MCF 10A (cell line): ENCODE measurements around the gene DMXL2. TPM values are rescaled to one million over a fixed set of nuclear protein-coding genes. Genes with fewer than 3 reads are reported as not detected.

ENCODE experiments used
- BruUV-seq: library from RNA; stranded (reverse); fragments of 400-500 nt; replicated peaks from 2 replicates; lab custom pipeline; 2021; lab: Mats Ljungman, UMichigan
- CTCF ChIA-PET: fragments of 300-600 bp; sonication (Branson Sonifier 250); formaldehyde crosslinking; extraction: SDS; loops from one replicate; lab custom pipeline; 2021; ENCODE audit warnings: antibody characterized with exemption, inconsistent platforms; lab: Yijun Ruan, JAX
- POLR2A ChIA-PET: fragments of 300-600, 350-650 bp; sonication (Branson Sonifier 250); formaldehyde crosslinking; extraction: SDS; loops from one replicate; lab custom pipeline; 2020; ENCODE audit warnings: antibody characterized with exemption, inconsistent platforms; lab: Yijun Ruan, JAX
- DNase-seq: peaks from one replicate; pipeline ENCODE4 v3.0.0-alpha.2; 2018; ENCODE audit not compliant: unreplicated experiment
- H3K27ac Mint-ChIP-seq: one replicate; pipeline ENCODE4 v1.8.0; 2022; ENCODE audit warnings: mild to moderate bottlenecking, low read depth, mixed read lengths; ENCODE audit not compliant: unreplicated experiment
- H3K27me3 Mint-ChIP-seq: one replicate; pipeline ENCODE4 v1.8.0; 2022; ENCODE audit warnings: mixed read lengths; ENCODE audit not compliant: insufficient read depth, unreplicated experiment
- H3K36me3 Mint-ChIP-seq: one replicate; pipeline ENCODE4 v1.8.0; 2022; ENCODE audit warnings: mild to moderate bottlenecking, moderate library complexity, mixed read lengths; ENCODE audit not compliant: insufficient read depth, unreplicated experiment
- H3K4me1 Mint-ChIP-seq: one replicate; pipeline ENCODE4 v1.8.0; 2022; ENCODE audit warnings: mixed read lengths; ENCODE audit not compliant: insufficient read depth, unreplicated experiment
- H3K4me3 Mint-ChIP-seq: one replicate; pipeline ENCODE4 v1.8.0; 2022; ENCODE audit warnings: mild to moderate bottlenecking, moderate library complexity, mixed read lengths; ENCODE audit not compliant: unreplicated experiment
- H3K9me3 Mint-ChIP-seq: one replicate; pipeline ENCODE4 v1.8.0; 2022; ENCODE audit warnings: mixed read lengths; ENCODE audit not compliant: unreplicated experiment
- CTCF ChIP-seq: fragments of 200-600 bp; IDR thresholded peaks from one replicate; pipeline ENCODE4 v1.8.0; 2022; ENCODE audit warnings: antibody characterized with exemption, mild to moderate bottlenecking; ENCODE audit not compliant: unreplicated experiment
- intact Hi-C: fragments of 100-400 bp; cut with micrococcal nuclease; formaldehyde crosslinking; loops from 2 replicates; pipeline ENCODE4 v1.14.1; 2022
- total RNA-seq: library from RNA; stranded (reverse); gene quantifications from 2 replicates; pipeline ENCODE4 v1.2.3, GENCODE V29; 2022

The DMXL2 gene
- total RNA-seq, 1 experiment from 2014 or later = 13.6 TPM

GRCh38 chr15:51589881-51590568, 32.5 kb downstream of the DMXL2 start:
- Mint-ChIP-seq H3K27me3 (no peaks in the 10 kb centered on the region), H3K36me3 (no peaks in the 10 kb centered on the region), H3K27ac (no peak overlapping the region), H3K4me3 (no peak overlapping the region), H3K9me3 (no peaks in the 10 kb centered on the region), H3K4me1 (peaks cover 6% of the 10 kb centered on the region)
- no peak for DNase-seq
- TF ChIP-seq CTCF = no peak
- CTCF ChIA-PET = interaction anchor here (0.7 to 1.3 kb wide), 2 partner anchors 10 to 15 kb away, joined by 3 to 5 read pairs; no protein-coding TSS in a partner anchor
- POLR2A ChIA-PET = interaction anchor here (0.6 kb wide), 1 partner anchor 29 kb away, joined by 3 read pairs; no protein-coding TSS in a partner anchor
- intact Hi-C loops = no loop called here
- BruUV-seq = no TSS peak

DNA sequence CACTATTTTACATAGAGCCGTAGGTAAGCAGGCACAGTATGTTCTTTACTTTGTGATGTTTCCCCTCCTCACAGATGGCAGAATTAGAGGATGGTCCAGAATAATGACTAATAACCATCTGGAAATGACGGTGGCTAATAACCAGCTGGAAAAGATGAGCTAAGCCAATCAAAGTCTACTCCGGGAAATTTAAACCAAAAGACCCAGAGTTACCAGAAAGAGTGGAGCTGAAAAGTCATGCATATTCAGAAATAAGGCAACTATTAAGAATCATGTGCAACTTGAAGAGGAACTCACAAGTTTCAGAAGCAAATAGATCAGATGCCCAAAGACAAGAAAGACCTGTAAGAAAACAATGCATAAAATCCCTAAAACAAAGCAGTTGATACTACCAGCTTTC, 33.6 kb downstream of the DMXL2 start:
- ChIA-PET POLR2A (interaction anchor here (0.7 kb wide), 1 partner anchor 16 kb away, joined by 3 read pairs; no protein-coding TSS in a partner anchor), CTCF (interaction anchor here (0.6 to 1.3 kb wide), 4 partner anchors 9 to 426 kb away, joined by 3 to 5 read pairs (median 3); no protein-coding TSS in a partner anchor)
- Mint-ChIP-seq H3K4me3 (no peak overlapping the region), H3K36me3 (no peaks in the 10 kb centered on the region), H3K27ac (no peak overlapping the region), H3K4me1 (peaks cover 6% of the 10 kb centered on the region), H3K9me3 (no peaks in the 10 kb centered on the region), H3K27me3 (no peaks in the 10 kb centered on the region)
- no TSS peak for BruUV-seq
- no peak for DNase-seq
- TF ChIP-seq CTCF = no peak
- intact Hi-C loops = no loop called here

GRCh38 chr15:51585986-51586385, 36.6 kb downstream of the DMXL2 start:
- intact Hi-C loops = no loop called here
- Mint-ChIP-seq H3K36me3 (no peaks in the 10 kb centered on the region), H3K4me1 (peaks cover 6% of the 10 kb centered on the region), H3K4me3 (no peak overlapping the region), H3K27ac (no peak overlapping the region), H3K9me3 (no peaks in the 10 kb centered on the region), H3K27me3 (no peaks in the 10 kb centered on the region)
- no TSS peak for BruUV-seq
- ChIA-PET POLR2A (interaction anchor here (1.2 to 1.7 kb wide), 2 partner anchors 9 to 36 kb away, joined by 3 to 5 read pairs; no protein-coding TSS in a partner anchor), CTCF (interaction anchor here (1.3 kb wide), 1 partner anchor 49 kb away, joined by 4 read pairs; no protein-coding TSS in a partner anchor)
- DNase-seq = no peak
- TF ChIP-seq CTCF = no peak

DNA sequence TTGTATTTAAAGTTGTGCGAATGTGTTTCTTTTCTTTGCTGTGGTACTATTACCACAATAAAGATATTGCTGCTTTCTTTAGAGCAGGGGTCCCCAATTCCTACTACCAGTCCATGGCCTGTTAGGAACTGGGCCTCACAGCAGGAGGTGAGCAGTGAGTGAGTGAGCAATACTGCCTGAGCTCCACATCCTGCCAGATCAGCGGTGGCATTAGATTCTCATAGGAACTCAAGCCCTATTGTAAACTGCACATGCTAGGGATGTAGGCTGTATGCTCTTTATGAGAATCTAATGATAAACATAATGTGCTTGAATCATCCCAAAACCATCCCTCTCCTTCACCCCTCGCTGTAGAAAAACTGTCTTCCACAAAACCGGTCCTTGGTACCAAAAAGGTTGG, 41.6 kb downstream of the DMXL2 start:
- Mint-ChIP-seq H3K4me1 (peaks cover 14% of the 10 kb centered on the region), H3K36me3 (no peaks in the 10 kb centered on the region), H3K9me3 (no peaks in the 10 kb centered on the region), H3K27ac (no peak overlapping the region), H3K4me3 (no peak overlapping the region), H3K27me3 (no peaks in the 10 kb centered on the region)
- POLR2A ChIA-PET = interaction anchor here (1.1 kb wide), 1 partner anchor 13 kb away, joined by 3 read pairs; no protein-coding TSS in a partner anchor
- no peak for TF ChIP-seq CTCF
- CTCF ChIA-PET = no interaction called here
- intact Hi-C loops = no loop called here
- no peak for DNase-seq
- BruUV-seq = no TSS peak
